ENCODE results near the gene PACC1. TPM values are rescaled to one million over a fixed set of nuclear protein-coding genes. Genes with fewer than 3 reads are reported as not detected.

PACC1 gene
- total RNA-seq, 1 experiment from 2014 or later: 19.5 TPM

DNA sequence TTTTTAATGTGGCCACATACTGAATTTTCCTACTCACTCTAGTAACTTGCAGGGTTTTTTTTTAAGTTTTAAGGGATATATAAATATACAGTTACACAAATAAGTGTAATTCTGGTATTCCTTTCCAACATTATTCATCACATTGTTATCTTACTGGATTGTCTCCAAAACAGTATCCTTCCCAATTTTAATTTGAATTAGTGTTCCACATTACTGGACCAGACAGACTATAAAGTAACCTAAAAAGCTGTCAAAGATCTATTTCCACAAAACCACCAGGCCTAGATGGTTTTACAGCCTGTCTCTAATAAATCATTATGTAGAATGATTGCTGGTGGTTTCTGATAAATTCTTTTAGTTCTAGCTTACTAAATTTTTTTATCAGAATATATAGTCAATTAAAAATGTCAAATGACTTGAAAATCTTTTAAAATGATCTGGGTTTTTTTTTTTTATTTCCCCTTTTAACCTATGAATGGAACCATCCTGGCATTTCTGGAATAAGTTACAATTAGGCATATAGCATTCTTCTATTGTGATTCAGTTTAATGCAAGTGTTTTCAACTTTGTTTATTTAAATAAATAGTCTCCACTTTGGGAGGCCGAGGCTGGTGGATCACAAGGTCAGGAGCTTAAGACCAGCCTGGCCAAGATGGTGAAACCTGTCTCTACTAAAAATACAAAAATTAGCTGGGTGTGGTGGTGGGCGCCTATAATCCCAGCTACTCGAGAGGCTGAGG lies 59.3 kb downstream of the PACC1 start (continued):
- TF ChIP-seq TEAD1 (CRISPR knock-in tag; IDR thresholded peaks at IDR 0.05): no peak

DNA sequence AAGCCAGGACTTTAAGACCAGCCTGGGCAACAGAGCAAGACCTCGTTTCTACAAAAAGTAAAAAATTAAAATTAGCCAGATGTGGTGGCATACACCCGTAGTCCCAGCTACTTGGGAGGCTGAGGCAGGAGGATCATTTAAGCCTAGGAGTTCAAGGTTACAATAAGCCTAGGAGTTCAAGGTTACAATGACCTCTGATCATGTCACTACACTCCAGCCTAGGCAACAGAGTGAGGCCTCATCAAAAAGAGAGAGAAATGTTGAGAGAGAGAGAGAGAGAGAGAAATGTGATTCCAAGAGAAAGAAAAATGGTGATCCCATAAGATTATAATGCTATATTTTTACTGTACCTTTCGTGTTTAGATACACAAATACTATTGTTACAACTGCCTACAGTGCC lies 60.2 kb downstream of the PACC1 start:
- Mint-ChIP-seq H3K4me3 (no peak overlapping the region), H3K9me3 (no peaks in the 10 kb centered on the region)

DNA sequence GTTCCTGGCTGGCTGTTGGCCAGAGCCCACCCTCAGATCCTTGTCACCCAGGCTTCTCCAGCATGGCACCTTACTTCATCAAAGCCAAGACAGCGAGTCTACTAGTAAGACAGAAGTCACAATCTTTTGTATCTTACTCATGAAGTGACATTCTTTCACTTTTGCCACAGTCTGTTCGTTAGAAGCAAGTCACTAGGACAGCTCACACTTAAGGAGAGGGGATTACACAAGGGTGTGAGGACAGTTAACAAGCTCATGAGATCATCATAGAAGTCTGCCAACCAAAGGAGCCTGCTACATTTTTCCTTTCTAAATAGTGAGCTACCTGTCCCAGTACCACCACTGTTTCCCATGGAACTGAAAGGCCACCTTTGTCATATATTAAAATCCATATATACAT lies 61.5 kb downstream of the PACC1 start:
- H3K36me3 Mint-ChIP-seq: peaks cover 25% of the 10 kb centered on the region
- POLR2A ChIA-PET: no interaction called here
- no peak overlapping the region for H3K4me3 Mint-ChIP-seq
- no peaks in the 10 kb centered on the region for H3K27me3 Mint-ChIP-seq (ENCODE audit: low read depth)
- no peaks in the 10 kb centered on the region for H3K4me1 Mint-ChIP-seq
- DNase-seq (ENCODE audit: low spot score) (no peak), ATAC-seq (no peak)
- CTCF ChIA-PET: interaction anchor here (1.8 kb wide), 1 partner anchor 102 kb away, joined by 8 read pairs; no protein-coding TSS in a partner anchor
- peak overlapping the region; percentile 57; the same call in 1 of the 2 replicates for H3K27ac Mint-ChIP-seq
- H3K9me3 Mint-ChIP-seq: no peaks in the 10 kb centered on the region
- TF ChIP-seq TEAD1 (CRISPR knock-in tag; IDR thresholded peaks at IDR 0.05) (no peak), JUN (CRISPR knock-in tag; IDR thresholded peaks at IDR 0.05) (no peak), FOXP1 (CRISPR knock-in tag; IDR thresholded peaks at IDR 0.05; ENCODE audit: borderline replicate concordance) (no peak), ARID4B (CRISPR knock-in tag; IDR thresholded peaks at IDR 0.05; ENCODE audit: borderline replicate concordance) (no peak), E2F1 (CRISPR knock-in tag; IDR thresholded peaks at IDR 0.05) (no peak)
- TF ChIP-seq, protein P1, sequence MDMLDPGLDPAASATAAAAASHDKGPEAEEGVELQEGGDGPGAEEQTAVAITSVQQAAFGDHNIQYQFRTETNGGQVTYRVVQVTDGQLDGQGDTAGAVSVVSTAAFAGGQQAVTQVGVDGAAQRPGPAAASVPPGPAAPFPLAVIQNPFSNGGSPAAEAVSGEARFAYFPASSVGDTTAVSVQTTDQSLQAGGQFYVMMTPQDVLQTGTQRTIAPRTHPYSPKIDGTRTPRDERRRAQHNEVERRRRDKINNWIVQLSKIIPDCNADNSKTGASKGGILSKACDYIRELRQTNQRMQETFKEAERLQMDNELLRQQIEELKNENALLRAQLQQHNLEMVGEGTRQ (CRISPR knock-in tag; IDR thresholded peaks at IDR 0.05): no peak
- TF ChIP-seq, protein P2, sequence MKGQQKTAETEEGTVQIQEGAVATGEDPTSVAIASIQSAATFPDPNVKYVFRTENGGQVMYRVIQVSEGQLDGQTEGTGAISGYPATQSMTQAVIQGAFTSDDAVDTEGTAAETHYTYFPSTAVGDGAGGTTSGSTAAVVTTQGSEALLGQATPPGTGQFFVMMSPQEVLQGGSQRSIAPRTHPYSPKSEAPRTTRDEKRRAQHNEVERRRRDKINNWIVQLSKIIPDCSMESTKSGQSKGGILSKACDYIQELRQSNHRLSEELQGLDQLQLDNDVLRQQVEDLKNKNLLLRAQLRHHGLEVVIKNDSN (CRISPR knock-in tag; IDR thresholded peaks at IDR 0.05): no peak

More for the DNA sequence above, 60.2 kb downstream of the PACC1 start:
- ATAC-seq (no peak), DNase-seq (ENCODE audit: low spot score) (no peak)
- H3K27me3 Mint-ChIP-seq (ENCODE audit: low read depth): no peaks in the 10 kb centered on the region
- ChIA-PET CTCF (interaction anchor here (1.8 kb wide), 1 partner anchor 101 kb away, joined by 8 read pairs; no protein-coding TSS in a partner anchor), POLR2A (no interaction called here)
- no peak overlapping the region for H3K27ac Mint-ChIP-seq
- peaks cover 34% of the 10 kb centered on the region for H3K36me3 Mint-ChIP-seq
- no peaks in the 10 kb centered on the region for H3K4me1 Mint-ChIP-seq
- TF ChIP-seq JUN (CRISPR knock-in tag; IDR thresholded peaks at IDR 0.05) (no peak), ZNF219 (CRISPR knock-in tag; IDR thresholded peaks at IDR 0.05; ENCODE audit: borderline replicate concordance) (no peak), ETV6 (CRISPR knock-in tag; IDR thresholded peaks at IDR 0.05) (no peak), SMAD4 (CRISPR knock-in tag; IDR thresholded peaks at IDR 0.05) (no peak), ZNF121 (CRISPR knock-in tag; IDR thresholded peaks at IDR 0.05) (no peak), CBFB (CRISPR knock-in tag; IDR thresholded peaks at IDR 0.05; ENCODE audit: low read depth) (no peak)
- TF ChIP-seq, protein P3, sequence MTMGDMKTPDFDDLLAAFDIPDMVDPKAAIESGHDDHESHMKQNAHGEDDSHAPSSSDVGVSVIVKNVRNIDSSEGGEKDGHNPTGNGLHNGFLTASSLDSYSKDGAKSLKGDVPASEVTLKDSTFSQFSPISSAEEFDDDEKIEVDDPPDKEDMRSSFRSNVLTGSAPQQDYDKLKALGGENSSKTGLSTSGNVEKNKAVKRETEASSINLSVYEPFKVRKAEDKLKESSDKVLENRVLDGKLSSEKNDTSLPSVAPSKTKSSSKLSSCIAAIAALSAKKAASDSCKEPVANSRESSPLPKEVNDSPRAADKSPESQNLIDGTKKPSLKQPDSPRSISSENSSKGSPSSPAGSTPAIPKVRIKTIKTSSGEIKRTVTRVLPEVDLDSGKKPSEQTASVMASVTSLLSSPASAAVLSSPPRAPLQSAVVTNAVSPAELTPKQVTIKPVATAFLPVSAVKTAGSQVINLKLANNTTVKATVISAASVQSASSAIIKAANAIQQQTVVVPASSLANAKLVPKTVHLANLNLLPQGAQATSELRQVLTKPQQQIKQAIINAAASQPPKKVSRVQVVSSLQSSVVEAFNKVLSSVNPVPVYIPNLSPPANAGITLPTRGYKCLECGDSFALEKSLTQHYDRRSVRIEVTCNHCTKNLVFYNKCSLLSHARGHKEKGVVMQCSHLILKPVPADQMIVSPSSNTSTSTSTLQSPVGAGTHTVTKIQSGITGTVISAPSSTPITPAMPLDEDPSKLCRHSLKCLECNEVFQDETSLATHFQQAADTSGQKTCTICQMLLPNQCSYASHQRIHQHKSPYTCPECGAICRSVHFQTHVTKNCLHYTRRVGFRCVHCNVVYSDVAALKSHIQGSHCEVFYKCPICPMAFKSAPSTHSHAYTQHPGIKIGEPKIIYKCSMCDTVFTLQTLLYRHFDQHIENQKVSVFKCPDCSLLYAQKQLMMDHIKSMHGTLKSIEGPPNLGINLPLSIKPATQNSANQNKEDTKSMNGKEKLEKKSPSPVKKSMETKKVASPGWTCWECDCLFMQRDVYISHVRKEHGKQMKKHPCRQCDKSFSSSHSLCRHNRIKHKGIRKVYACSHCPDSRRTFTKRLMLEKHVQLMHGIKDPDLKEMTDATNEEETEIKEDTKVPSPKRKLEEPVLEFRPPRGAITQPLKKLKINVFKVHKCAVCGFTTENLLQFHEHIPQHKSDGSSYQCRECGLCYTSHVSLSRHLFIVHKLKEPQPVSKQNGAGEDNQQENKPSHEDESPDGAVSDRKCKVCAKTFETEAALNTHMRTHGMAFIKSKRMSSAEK (CRISPR knock-in tag; IDR thresholded peaks at IDR 0.05; ENCODE audit: borderline replicate concordance): no peak
